ENCODE results near the gene HIPK4. TPM values are rescaled to one million over a fixed set of nuclear protein-coding genes. Genes with fewer than 3 reads are reported as not detected.

HIPK4 gene
- total RNA-seq, 2 experiments from 2014 or later = not detected

GRCh38 chr19:40365010-40365409, 25.0 kb downstream of the HIPK4 start:
- no peak overlapping the region for H3K27ac ChIP-seq (ENCODE audit: low read depth, low read length, poor library complexity, severe bottlenecking)
- TF ChIP-seq EZH2phosphoT487 (IDR thresholded peaks at IDR 0.05; ENCODE audit: borderline replicate concordance, low read depth, low read length) (no peak), CTCF (conservative IDR thresholded peaks at IDR 0.05; ENCODE audit: low read length) (no peak)
- H3K79me2 ChIP-seq (ENCODE audit: insufficient read depth, low read depth, low read length) = no peaks in the 10 kb centered on the region
- no peaks in the 10 kb centered on the region for H3K9me3 ChIP-seq (ENCODE audit: low read length)
- peak overlapping the region; percentile 76 for H3K4me2 ChIP-seq (ENCODE audit: low read length)
- peak overlapping the region; percentile 76; the same call in 1 of the 2 replicates for H2AFZ ChIP-seq (ENCODE audit: low read length)
- peak overlapping the region; percentile 57 for H3K4me3 ChIP-seq (ENCODE audit: low read depth, low read length, poor library complexity, severe bottlenecking)
- DNase-seq (ENCODE audit: low spot score) = no peak
- no peaks in the 10 kb centered on the region for H4K20me1 ChIP-seq (ENCODE audit: insufficient read depth, low read length)
- BruUV-seq (replicated peaks) = TSS peak; percentile 22
- ChIA-PET CTCF (ENCODE audit: unreplicated experiment) (no interaction called here), POLR2A (interaction anchor here (1.0 kb wide), 1 partner anchor 9 kb away, joined by 3 read pairs; no protein-coding TSS in a partner anchor)
- H3K9me2 ChIP-seq (ENCODE audit: insufficient read depth, low read length) = no peaks in the 10 kb centered on the region
- H3K36me3 ChIP-seq (ENCODE audit: insufficient read depth, low read length) = no peaks in the 10 kb centered on the region
- intact Hi-C loops (cut with micrococcal nuclease; ENCODE audit: unreplicated experiment) = loop anchor here (1.0 kb wide), 1 partner anchor 17 kb away; the partner anchor contains the start of genes C19orf47 and PLD3
- H3K4me1 ChIP-seq (ENCODE audit: insufficient read depth, low read length, poor library complexity, severe bottlenecking) = peaks cover 13% of the 10 kb centered on the region

GRCh38 chr19:40363069-40363468, 26.9 kb downstream of the HIPK4 start:
- Histone ChIP-seq H3K36me3 (ENCODE audit: insufficient read depth, low read length) (no peaks in the 10 kb centered on the region), H3K4me2 (ENCODE audit: low read length) (no peak overlapping the region), H3K9me2 (ENCODE audit: insufficient read depth, low read length) (no peaks in the 10 kb centered on the region), H2AFZ (ENCODE audit: low read length) (no peak overlapping the region), H3K4me1 (ENCODE audit: insufficient read depth, low read length, poor library complexity, severe bottlenecking) (peaks cover 32% of the 10 kb centered on the region), H4K20me1 (ENCODE audit: insufficient read depth, low read length) (no peaks in the 10 kb centered on the region), H3K9me3 (ENCODE audit: low read length) (no peaks in the 10 kb centered on the region), H3K79me2 (ENCODE audit: insufficient read depth, low read depth, low read length) (no peaks in the 10 kb centered on the region), H3K4me3 (ENCODE audit: low read depth, low read length, poor library complexity, severe bottlenecking) (no peak overlapping the region), H3K27ac (ENCODE audit: low read depth, low read length, poor library complexity, severe bottlenecking) (no peak overlapping the region)
- TF ChIP-seq EZH2phosphoT487 (IDR thresholded peaks at IDR 0.05; ENCODE audit: borderline replicate concordance, low read depth, low read length) = no peak
- TF ChIP-seq CTCF (conservative IDR thresholded peaks at IDR 0.05; ENCODE audit: low read length) = no peak
- CTCF ChIA-PET (ENCODE audit: unreplicated experiment) = no interaction called here
- no peak for DNase-seq (ENCODE audit: low spot score)
- POLR2A ChIA-PET = no interaction called here
- no TSS peak for BruUV-seq (replicated peaks)
- intact Hi-C loops (cut with micrococcal nuclease; ENCODE audit: unreplicated experiment) = no loop called here

- H4K20me1 ChIP-seq (ENCODE audit: insufficient read depth, low read length) = no peaks in the 10 kb centered on the region
- no TSS peak for BruUV-seq (replicated peaks)
- intact Hi-C loops (cut with micrococcal nuclease; ENCODE audit: unreplicated experiment) = no loop called here
- ChIA-PET POLR2A (no interaction called here), CTCF (ENCODE audit: unreplicated experiment) (no interaction called here)
- DNase-seq (ENCODE audit: low spot score) = no peak
- H3K9me3 ChIP-seq (ENCODE audit: low read length) = no peaks in the 10 kb centered on the region
- H3K27ac ChIP-seq (ENCODE audit: low read depth, low read length, poor library complexity, severe bottlenecking) = no peak overlapping the region
- H3K9me2 ChIP-seq (ENCODE audit: insufficient read depth, low read length) = no peaks in the 10 kb centered on the region
- no peak overlapping the region for H2AFZ ChIP-seq (ENCODE audit: low read length)
- no peak for TF ChIP-seq EZH2phosphoT487 (IDR thresholded peaks at IDR 0.05; ENCODE audit: borderline replicate concordance, low read depth, low read length)
- TF ChIP-seq CTCF (conservative IDR thresholded peaks at IDR 0.05; ENCODE audit: low read length) = no peak
- H3K36me3 ChIP-seq (ENCODE audit: insufficient read depth, low read length) = no peaks in the 10 kb centered on the region
- no peak overlapping the region for H3K4me3 ChIP-seq (ENCODE audit: low read depth, low read length, poor library complexity, severe bottlenecking)
- peaks cover 41% of the 10 kb centered on the region for H3K4me1 ChIP-seq (ENCODE audit: insufficient read depth, low read length, poor library complexity, severe bottlenecking)
- no peak overlapping the region for H3K4me2 ChIP-seq (ENCODE audit: low read length)
- H3K79me2 ChIP-seq (ENCODE audit: insufficient read depth, low read depth, low read length) = no peaks in the 10 kb centered on the region
Observed at GRCh38 chr19:40362160-40362559, 27.8 kb downstream of the HIPK4 start.
